ENCODE data around the gene ACAP3. TPM values are rescaled to one million over a fixed set of nuclear protein-coding genes. Genes with fewer than 3 reads are reported as not detected.

Gene ACAP3
- total and polyA plus RNA-seq, 7 experiments from 2014 or later = 3.2 to 70.8 (median 55.1) TPM

DNA sequence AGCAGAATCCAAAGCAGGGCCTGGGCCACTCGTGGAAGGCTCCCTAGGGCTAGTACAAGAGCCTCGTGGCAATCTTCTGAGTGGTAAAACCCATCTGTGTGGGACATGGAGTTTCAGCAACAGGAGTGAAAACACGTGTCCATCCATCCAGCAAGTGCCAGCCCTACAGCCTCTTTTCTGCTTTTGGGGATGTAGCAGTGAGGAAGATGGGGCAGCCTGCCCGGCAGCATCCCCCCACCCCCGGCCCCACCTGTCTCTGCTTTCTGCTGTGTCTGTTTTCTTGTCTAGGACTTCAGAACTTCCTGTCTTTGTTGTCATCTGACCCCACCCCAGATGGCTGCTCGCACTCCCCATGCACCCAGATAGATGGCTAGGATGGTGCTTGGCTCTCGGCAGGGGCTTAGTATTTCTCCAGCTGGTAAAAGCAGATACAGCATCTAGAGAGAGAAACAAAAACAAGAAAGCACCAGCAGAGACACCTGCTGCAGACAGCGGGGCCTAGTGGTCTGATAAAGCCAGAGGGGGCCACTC is 18.4 kb upstream of the ACAP3 start:
- H3K27me3 ChIP-seq (ENCODE audit: control insufficient read depth in 2 of 2, insufficient read depth in 2 of 2, low read length in 2 of 2) = no peaks in the 10 kb centered on the region
- no peaks in the 10 kb centered on the region for H3K27me3 Mint-ChIP-seq
- H3K4me3 Mint-ChIP-seq = peak overlapping the region; percentile 45 to 92 (median 80)
- H3K4me1 Mint-ChIP-seq = peaks cover 12 to 49% (median 30%) of the 10 kb centered on the region in 7 donors
- H3K27ac ChIP-seq (ENCODE audit: low read depth, low read length) = peak overlapping the region; percentile 92
- peaks cover 0 to 3% (median 0%) of the 10 kb centered on the region in 11 donors for H3K9me3 Mint-ChIP-seq
- ChIA-PET CTCF (no interaction called here), POLR2A (interaction anchor here (0.9 to 2.1 kb wide), 9 partner anchors 11 to 52 kb away, joined by 3 to 6 read pairs (median 4); partner anchors contain the start of genes ACAP3, AURKAIP1 and UBE2J2)
- H3K27ac Mint-ChIP-seq = peak overlapping the region; percentile 51 to 81 (median 64)
- peaks cover 0 to 28% (median 0%) of the 10 kb centered on the region in 3 experiments for H3K36me3 ChIP-seq (ENCODE audit: control insufficient read depth in 2 of 3, insufficient read depth in 3 of 3, low read length in 3 of 3)
- DNase-seq (no peak), ATAC-seq (no peak)
- peak overlapping the region; percentile 77 for H3K4me3 ChIP-seq (ENCODE audit: low read length)
- H3K4me1 ChIP-seq (ENCODE audit: control insufficient read depth in 2 of 2, insufficient read depth in 2 of 2, low read length in 2 of 2) = peaks cover 18 to 34% of the 10 kb centered on the region in 2 donors
- peaks cover 0 to 7% (median 0%) of the 10 kb centered on the region in 5 donors for H3K36me3 Mint-ChIP-seq
- H3K9me3 ChIP-seq (ENCODE audit: control insufficient read depth in 2 of 3, low read length in 3 of 3) = no peaks in the 10 kb centered on the region
- intact Hi-C loops (cut with micrococcal nuclease) = no loop called here

GRCh38 chr1:1325288-1326074 is 17.8 kb upstream of the ACAP3 start:
- peak overlapping the region; percentile 62 to 92 (median 80) for H3K4me3 Mint-ChIP-seq
- Histone ChIP-seq H3K4me3 (ENCODE audit: low read length) (peak overlapping the region; percentile 77), H3K36me3 (ENCODE audit: control insufficient read depth in 2 of 3, insufficient read depth in 3 of 3, low read length in 3 of 3) (peaks cover 0 to 35% (median 0%) of the 10 kb centered on the region in 3 experiments), H3K27ac (ENCODE audit: low read depth, low read length) (peak overlapping the region; percentile 92), H3K9me3 (ENCODE audit: control insufficient read depth in 2 of 3, low read length in 3 of 3) (no peaks in the 10 kb centered on the region), H3K4me1 (ENCODE audit: control insufficient read depth in 2 of 2, insufficient read depth in 2 of 2, low read length in 2 of 2) (peaks cover 18 to 34% of the 10 kb centered on the region in 2 donors), H3K27me3 (ENCODE audit: control insufficient read depth in 2 of 2, insufficient read depth in 2 of 2, low read length in 2 of 2) (no peaks in the 10 kb centered on the region)
- peaks cover 0 to 7% (median 0%) of the 10 kb centered on the region in 5 donors for H3K36me3 Mint-ChIP-seq
- no peak for ATAC-seq
- H3K4me1 Mint-ChIP-seq = peaks cover 12 to 50% (median 30%) of the 10 kb centered on the region in 7 donors
- intact Hi-C loops (cut with micrococcal nuclease) = loop anchor here (1.0 to 2.0 kb wide), 3 partner anchors 24 to 73 kb away; partner anchors contain the start of genes CCNL2 (in 1 of the 2), DVL1 (in 1 of the 2) and UBE2J2 (in 1 of the 2)
- DNase-seq = peak in 1 of 9 donors; percentile 31
- no peaks in the 10 kb centered on the region for H3K27me3 Mint-ChIP-seq
- ChIA-PET POLR2A (interaction anchor here (0.9 to 2.1 kb wide), 9 partner anchors 11 to 52 kb away, joined by 3 to 6 read pairs (median 4); partner anchors contain the start of genes ACAP3, AURKAIP1 and UBE2J2), CTCF (no interaction called here)
- peaks cover 0 to 3% (median 0%) of the 10 kb centered on the region in 11 donors for H3K9me3 Mint-ChIP-seq
- H3K27ac Mint-ChIP-seq = peak overlapping the region; percentile 6 to 81 (median 67)

DNA sequence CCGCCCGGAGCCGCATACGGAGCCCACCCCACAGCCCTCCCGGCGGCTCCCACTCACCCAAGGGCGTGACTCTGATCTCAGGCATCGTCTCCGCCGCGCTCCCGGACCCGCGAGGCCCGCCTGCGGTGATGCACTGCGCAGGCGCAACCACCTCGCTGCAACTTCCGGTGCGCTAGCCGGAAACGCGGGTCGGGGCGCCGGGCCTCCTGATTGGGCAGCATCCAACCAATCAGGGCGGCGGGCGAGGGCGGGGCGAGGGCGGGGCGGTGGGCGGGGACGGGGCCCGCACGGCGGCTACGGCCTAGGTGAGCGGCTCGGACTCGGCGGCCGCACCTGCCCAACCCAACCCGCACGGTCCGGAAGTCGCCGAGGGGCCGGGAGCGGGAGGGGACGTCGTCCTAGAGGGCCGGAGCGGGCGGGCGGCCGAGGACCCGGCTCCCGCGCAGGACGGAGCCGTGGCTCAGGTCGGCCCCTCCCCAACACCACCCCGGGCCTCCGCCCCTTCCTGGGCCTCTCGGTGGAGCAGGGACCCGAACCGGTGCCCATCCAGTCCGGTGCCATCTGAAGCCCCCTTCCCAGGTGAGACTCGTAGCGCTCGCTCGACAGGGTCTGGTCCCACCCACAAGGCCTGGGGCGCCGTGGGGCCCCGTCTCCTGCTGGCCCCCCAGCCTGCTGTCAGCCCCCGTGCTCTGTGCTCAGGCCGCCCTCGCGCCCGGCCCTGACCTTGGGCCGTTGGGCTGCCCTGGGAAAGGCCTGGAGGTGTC is 17.0 kb upstream of the ACAP3 start, which contains the start of the genes CPTP and INTS11:
Gene CPTP (plus strand): TSS at position 279 of the 764 bp plus-strand sequence. CDS start 2,109 bp downstream, outside the sequence.
Gene INTS11 (minus strand): TSS at position 137 of the 764 bp plus-strand sequence. CDS start 52 bp downstream, at position 85.
- peak; percentile 93 for ATAC-seq
- peaks cover 0 to 3% (median 0%) of the 10 kb centered on the region in 5 donors for H3K36me3 Mint-ChIP-seq
- H3K9me3 ChIP-seq (ENCODE audit: control insufficient read depth in 2 of 3, low read length in 3 of 3) = no peaks in the 10 kb centered on the region
- peak within 1 kb of the TSS; percentile 77 for H3K4me3 ChIP-seq (ENCODE audit: low read length)
- H3K4me1 Mint-ChIP-seq = peaks cover 12 to 53% (median 31%) of the 10 kb centered on the region in 7 donors
- intact Hi-C loops (cut with micrococcal nuclease) = loop anchor here (1.0 to 2.0 kb wide), 6 partner anchors 16 to 208 kb away; partner anchors contain the start of genes DVL1 (in 2 of the 2), PUSL1 (in 2 of the 2), AURKAIP1 (in 1 of the 2) and C1orf159 (in 1 of the 2)
- H3K36me3 ChIP-seq (ENCODE audit: control insufficient read depth in 2 of 3, insufficient read depth in 3 of 3, low read length in 3 of 3) = peaks cover 0 to 43% (median 0%) of the 10 kb centered on the region in 3 experiments
- peak within 1 kb of the TSS; percentile 67 to 94 (median 91) for H3K27ac Mint-ChIP-seq
- peaks cover 0 to 3% (median 0%) of the 10 kb centered on the region in 11 donors for H3K9me3 Mint-ChIP-seq
- peak; percentile 93 to 97 (median 95) for DNase-seq
- peak within 1 kb of the TSS; percentile 92 for H3K27ac ChIP-seq (ENCODE audit: low read depth, low read length)
- ChIA-PET POLR2A (interaction anchor here (0.9 to 1.7 kb wide), 8 partner anchors 12 to 51 kb away, joined by 3 to 5 read pairs (median 4); partner anchors contain the start of genes ACAP3, AURKAIP1 and UBE2J2), CTCF (no interaction called here)
- H3K4me1 ChIP-seq (ENCODE audit: control insufficient read depth in 2 of 2, insufficient read depth in 2 of 2, low read length in 2 of 2) = peaks cover 18 to 34% of the 10 kb centered on the region in 2 donors
- no peaks in the 10 kb centered on the region for H3K27me3 ChIP-seq (ENCODE audit: control insufficient read depth in 2 of 2, insufficient read depth in 2 of 2, low read length in 2 of 2)
- peak within 1 kb of the TSS; percentile 83 to 96 (median 90) for H3K4me3 Mint-ChIP-seq
- no peaks in the 10 kb centered on the region for H3K27me3 Mint-ChIP-seq

- intact Hi-C loops (cut with micrococcal nuclease) = loop anchor here (1.0 to 2.0 kb wide), 6 partner anchors 16 to 208 kb away; partner anchors contain the start of genes PUSL1 (in 2 of the 2), AURKAIP1 (in 1 of the 2), C1orf159 (in 1 of the 2) and CCNL2 (in 1 of the 2)
- ChIA-PET POLR2A (interaction anchor here (0.9 kb wide), 1 partner anchor 15 kb away, joined by 3 read pairs; no protein-coding TSS in a partner anchor), CTCF (interaction anchor here (0.7 kb wide), 1 partner anchor 200 kb away, joined by 3 read pairs; no protein-coding TSS in a partner anchor)
- H3K36me3 ChIP-seq (ENCODE audit: control insufficient read depth in 2 of 3, insufficient read depth in 3 of 3, low read length in 3 of 3) = peaks cover 0 to 49% (median 0%) of the 10 kb centered on the region in 3 experiments
- Mint-ChIP-seq H3K9me3 (peaks cover 0 to 3% (median 0%) of the 10 kb centered on the region in 11 donors), H3K27ac (peak overlapping the region in 5 of 9 donors; percentile 67 to 88 (median 76)), H3K4me1 (peaks cover 12 to 53% (median 34%) of the 10 kb centered on the region in 7 donors), H3K36me3 (peaks cover 0 to 3% (median 0%) of the 10 kb centered on the region in 5 donors), H3K4me3 (peak overlapping the region in 8 of 10 donors; percentile 18 to 92 (median 82)), H3K27me3 (no peaks in the 10 kb centered on the region)
- peaks cover 18 to 34% of the 10 kb centered on the region in 2 donors for H3K4me1 ChIP-seq (ENCODE audit: control insufficient read depth in 2 of 2, insufficient read depth in 2 of 2, low read length in 2 of 2)
- H3K27me3 ChIP-seq (ENCODE audit: control insufficient read depth in 2 of 2, insufficient read depth in 2 of 2, low read length in 2 of 2) = no peaks in the 10 kb centered on the region
- DNase-seq (no peak), ATAC-seq (no peak)
- H3K9me3 ChIP-seq (ENCODE audit: control insufficient read depth in 2 of 3, low read length in 3 of 3) = no peaks in the 10 kb centered on the region
- H3K4me3 ChIP-seq (ENCODE audit: low read length) = peak overlapping the region; percentile 74
- H3K27ac ChIP-seq (ENCODE audit: low read depth, low read length) = peak overlapping the region; percentile 92
These were observed 16.4 kb upstream of the ACAP3 start for GRCh38 chr1:1324084-1324523.

GRCh38 chr1:1322952-1323351 is 15.2 kb upstream of the ACAP3 start:
- Histone ChIP-seq H3K36me3 (ENCODE audit: control insufficient read depth in 2 of 3, insufficient read depth in 3 of 3, low read length in 3 of 3) (peaks cover 0 to 47% (median 0%) of the 10 kb centered on the region in 3 experiments), H3K9me3 (ENCODE audit: control insufficient read depth in 2 of 3, low read length in 3 of 3) (no peaks in the 10 kb centered on the region), H3K27ac (ENCODE audit: low read depth, low read length) (peak overlapping the region; percentile 32), H3K27me3 (ENCODE audit: control insufficient read depth in 2 of 2, insufficient read depth in 2 of 2, low read length in 2 of 2) (no peaks in the 10 kb centered on the region), H3K4me3 (ENCODE audit: low read length) (no peak overlapping the region), H3K4me1 (ENCODE audit: control insufficient read depth in 2 of 2, insufficient read depth in 2 of 2, low read length in 2 of 2) (peaks cover 18 to 34% of the 10 kb centered on the region in 2 donors)
- Mint-ChIP-seq H3K9me3 (peaks cover 0 to 3% (median 0%) of the 10 kb centered on the region in 11 donors), H3K36me3 (peaks cover 0 to 3% (median 0%) of the 10 kb centered on the region in 5 donors), H3K27me3 (no peaks in the 10 kb centered on the region), H3K4me1 (peaks cover 12 to 53% (median 32%) of the 10 kb centered on the region in 7 donors), H3K4me3 (peak overlapping the region; percentile 78 to 95 (median 88)), H3K27ac (peak overlapping the region; percentile 60 to 94 (median 87))
- POLR2A ChIA-PET = no interaction called here
- intact Hi-C loops (cut with micrococcal nuclease) = no loop called here
- ATAC-seq (no peak), DNase-seq (no peak)
- CTCF ChIA-PET = interaction anchor here (0.6 kb wide), 1 partner anchor 202 kb away, joined by 3 read pairs; no protein-coding TSS in a partner anchor
